Tibial nerve (tissue), 4 donors: Measurements from ENCODE around the gene DMXL2. TPM values are rescaled to one million over a fixed set of nuclear protein-coding genes. Genes with fewer than 3 reads are reported as not detected.

Experiments used
- DNase-seq, 2 donors: peaks; one replicate each; pipeline ENCODE4 v3.0.0-alpha.2; 2019; ENCODE audit warnings: low spot score in 2 of 2
- H3K27ac ChIP-seq, 4 donors: fragments of 200-600 bp; sonication (generic) in 3 of 4; one replicate each; pipeline ENCODE4 v1.5.1; 2017 to 2019; ENCODE audit warnings: mild to moderate bottlenecking in 1 of 4
- H3K27me3 ChIP-seq, 2 donors: fragments of 200-600 bp; sonication (generic) in 1 of 2; one replicate each; pipeline versions ENCODE4 v1.5.1 to v1.6.0; 2017 to 2019
- H3K36me3 ChIP-seq, 3 donors: fragments of 200-600 bp; sonication (generic); one replicate each; pipeline ENCODE4 v1.5.1; 2018 to 2019
- H3K4me1 ChIP-seq, 4 donors: fragments of 200-600 bp; sonication (generic) in 3 of 4; one replicate each; pipeline ENCODE4 v1.5.1; 2017 to 2019
- H3K4me3 ChIP-seq, 4 donors: fragments of 200-600 bp; sonication (generic) in 3 of 4; one replicate each; pipeline ENCODE4 v1.5.1; 2017 to 2019; ENCODE audit warnings: mild to moderate bottlenecking in 1 of 4, moderate library complexity in 1 of 4
- H3K9me3 ChIP-seq, 4 donors: fragments of 200-600 bp; sonication (generic) in 3 of 4; one replicate each; pipeline ENCODE4 v1.5.1; 2017 to 2019
- CTCF ChIP-seq, 5 experiments: fragments of 200-600 bp in 3 of 5; fragments of 450-650 bp in 2 of 5; sonication (generic) in 3 of 5; IDR thresholded peaks; one replicate each; pipeline ENCODE4 v1.5.1; 2016 to 2019; ENCODE audit warnings: antibody characterized with exemption in 5 of 5, mild to moderate bottlenecking in 3 of 5, moderate library complexity in 2 of 5
- EP300 ChIP-seq, 2 donors: sonication (generic); formaldehyde crosslinking; IDR thresholded peaks; one replicate each; pipeline ENCODE4 v1.6.1; 2017; ENCODE audit warnings: antibody characterized with exemption in 2 of 2, mild to moderate bottlenecking in 1 of 2
- POLR2A ChIP-seq, 2 donors: fragments of 450-650 bp; IDR thresholded peaks; one replicate each; pipeline ENCODE4 v1.6.1; 2017; ENCODE audit warnings: antibody characterized with exemption in 2 of 2, mild to moderate bottlenecking in 2 of 2, moderate library complexity in 2 of 2
- WGBS, 2 donors: methylation state at CpG; one replicate each; pipeline ENCODE4 v1.1.5; 2018; 5-methylcytosine and 5-hydroxymethylcytosine counted together
- total RNA-seq, 4 donors: library from RNA; depleted of rRNA; stranded (reverse); fragments of >200 nt; gene quantifications; one replicate each; pipeline ENCODE4 v1.1.0, GENCODE V29; 2016

DMXL2 gene
- total RNA-seq, 4 donors from 2014 or later: 43.7 to 49.6 (median 47.0) TPM

- peaks cover 0 to 22% (median 0%) of the 10 kb centered on the region in 4 donors for H3K9me3 ChIP-seq
- no peak overlapping the region for H3K27ac ChIP-seq
- no peaks in the 10 kb centered on the region for H3K36me3 ChIP-seq
- DNase-seq: no peak
- no peak for TF ChIP-seq CTCF (IDR thresholded peaks at IDR 0.05)
- peak; percentile 38 to 63 for TF ChIP-seq EP300 (IDR thresholded peaks at IDR 0.05)
- TF ChIP-seq POLR2A (IDR thresholded peaks at IDR 0.05): no peak
- 63 to 79% methylated on average over 5 of the region's 5 CpGs for WGBS, 2 donors
- H3K27me3 ChIP-seq: no peaks in the 10 kb centered on the region
- H3K4me3 ChIP-seq: no peak overlapping the region
- no peaks in the 10 kb centered on the region for H3K4me1 ChIP-seq
Measured at GRCh38 chr15:51585986-51586385, 36.6 kb downstream of the DMXL2 start.

- no peak for TF ChIP-seq POLR2A (IDR thresholded peaks at IDR 0.05)
- TF ChIP-seq EP300 (IDR thresholded peaks at IDR 0.05): no peak
- no peak for TF ChIP-seq CTCF (IDR thresholded peaks at IDR 0.05)
- H3K4me3 ChIP-seq: no peak overlapping the region
- H3K36me3 ChIP-seq: no peaks in the 10 kb centered on the region
- 92 to 94% methylated on average over 4 of the region's 4 CpGs for WGBS, 2 donors
- no peaks in the 10 kb centered on the region for H3K27me3 ChIP-seq
- peaks cover 0 to 22% (median 10%) of the 10 kb centered on the region in 4 donors for H3K4me1 ChIP-seq
- DNase-seq: no peak
- H3K9me3 ChIP-seq: peaks cover 0 to 8% (median 0%) of the 10 kb centered on the region in 4 donors
- no peak overlapping the region for H3K27ac ChIP-seq
Measured at GRCh38 chr15:51580982-51581381, 41.6 kb downstream of the DMXL2 start.

DNA sequence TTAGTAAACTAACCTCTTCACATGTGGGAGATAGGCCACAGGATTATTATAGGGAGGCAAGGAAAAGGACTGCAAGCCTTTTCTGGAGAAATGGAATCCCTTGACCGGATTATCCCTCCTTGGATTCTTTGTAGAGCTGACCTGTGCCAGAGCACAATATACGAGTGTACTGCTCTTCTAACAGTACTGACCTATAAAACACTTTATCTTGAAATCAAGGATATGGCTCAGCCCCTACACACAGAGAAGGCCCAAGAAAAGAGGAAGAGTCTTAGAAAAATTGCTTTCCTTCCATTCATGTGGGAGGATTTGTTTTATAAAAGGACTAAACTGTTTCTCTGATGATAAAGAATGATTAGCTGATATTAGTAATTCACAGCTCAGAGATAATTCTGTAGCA lies 42.2 kb downstream of the DMXL2 start:
- WGBS, 2 donors: 77 to 84% methylated on average over 2 of the region's 2 CpGs
- no peaks in the 10 kb centered on the region for H3K27me3 ChIP-seq
- no peak for DNase-seq
- H3K27ac ChIP-seq: no peak overlapping the region
- H3K9me3 ChIP-seq: peaks cover 0 to 8% (median 0%) of the 10 kb centered on the region in 4 donors
- peaks cover 0 to 22% (median 10%) of the 10 kb centered on the region in 4 donors for H3K4me1 ChIP-seq
- TF ChIP-seq POLR2A (IDR thresholded peaks at IDR 0.05) (no peak), CTCF (IDR thresholded peaks at IDR 0.05) (no peak), EP300 (IDR thresholded peaks at IDR 0.05) (no peak)
- H3K4me3 ChIP-seq: no peak overlapping the region
- H3K36me3 ChIP-seq: no peaks in the 10 kb centered on the region

DNA sequence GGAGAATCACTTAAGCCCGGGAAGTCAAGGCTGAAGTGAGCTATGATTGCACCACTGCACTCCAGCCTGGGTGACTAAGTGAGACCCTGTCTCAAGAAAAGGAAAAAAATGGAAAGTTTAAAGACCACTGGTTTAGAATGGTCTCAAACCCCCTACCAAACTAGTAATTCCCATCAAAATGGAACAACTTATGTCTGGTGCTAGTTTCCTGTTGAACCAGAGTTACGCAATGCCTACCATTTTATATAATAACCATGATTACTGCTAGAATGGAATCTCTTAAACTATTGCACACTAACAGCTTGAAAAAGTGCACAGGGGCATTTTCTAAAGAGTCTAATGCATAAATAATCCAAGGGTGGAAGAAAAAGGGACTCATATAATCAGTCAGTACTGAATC lies 43.6 kb downstream of the DMXL2 start:
- H3K4me1 ChIP-seq: peaks cover 0 to 22% (median 10%) of the 10 kb centered on the region in 4 donors
- TF ChIP-seq POLR2A (IDR thresholded peaks at IDR 0.05) (no peak), EP300 (IDR thresholded peaks at IDR 0.05) (no peak), CTCF (IDR thresholded peaks at IDR 0.05) (no peak)
- H3K9me3 ChIP-seq: peaks cover 0 to 8% (median 0%) of the 10 kb centered on the region in 4 donors
- no peak for DNase-seq
- 97 to 100% methylated on average over 2 of the region's 2 CpGs for WGBS, 2 donors
- no peak overlapping the region for H3K27ac ChIP-seq
- H3K36me3 ChIP-seq: no peaks in the 10 kb centered on the region
- H3K4me3 ChIP-seq: no peak overlapping the region
- no peaks in the 10 kb centered on the region for H3K27me3 ChIP-seq

DNA sequence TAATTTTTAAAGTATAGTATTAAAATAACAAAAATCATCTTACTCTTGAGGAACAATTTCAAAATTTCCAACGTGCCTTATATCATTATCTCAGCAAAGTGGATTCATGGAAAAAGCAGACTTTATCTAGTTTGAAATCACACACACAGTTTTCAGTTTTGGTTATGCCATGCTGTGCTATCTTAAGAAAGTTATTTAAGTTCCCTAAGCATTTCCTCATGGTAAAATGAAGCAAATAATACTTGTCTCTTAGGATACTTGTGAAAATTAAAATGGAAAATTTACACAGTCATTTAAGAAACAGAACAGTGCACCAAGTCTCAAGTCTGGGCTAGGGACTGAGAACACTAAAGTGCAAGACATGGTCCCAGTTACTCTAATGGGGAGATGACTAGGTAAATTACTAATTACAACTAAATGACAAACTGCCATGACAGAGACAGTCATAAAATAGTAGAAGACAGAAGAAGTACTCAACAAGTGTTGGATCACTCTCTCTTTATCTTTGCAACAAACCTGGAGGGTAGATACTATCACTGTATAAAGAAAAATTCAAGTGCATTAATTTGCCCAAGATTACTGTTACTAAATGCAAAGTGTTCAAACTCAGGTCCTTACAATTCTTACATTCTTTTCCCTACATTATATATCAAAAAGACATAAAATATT lies 44.8 kb downstream of the DMXL2 start:
- no peak for TF ChIP-seq EP300 (IDR thresholded peaks at IDR 0.05)
- no peak for TF ChIP-seq POLR2A (IDR thresholded peaks at IDR 0.05)
- no peak for TF ChIP-seq CTCF (IDR thresholded peaks at IDR 0.05)
- 85 to 87% methylated on average over 1 of the region's 1 CpG for WGBS, 2 donors
- H3K4me3 ChIP-seq: no peak overlapping the region

More for the DNA sequence above, 44.8 kb downstream of the DMXL2 start:
- no peaks in the 10 kb centered on the region for H3K27me3 ChIP-seq
- H3K4me1 ChIP-seq: peaks cover 0 to 22% (median 10%) of the 10 kb centered on the region in 4 donors
- no peaks in the 10 kb centered on the region for H3K36me3 ChIP-seq
- peak overlapping the region in 2 of 4 donors; percentile 53 to 70 for H3K27ac ChIP-seq
- peaks cover 0 to 8% (median 0%) of the 10 kb centered on the region in 4 donors for H3K9me3 ChIP-seq
- no peak for DNase-seq
